Spleen (tissue), 11 donors: Measurements from ENCODE around the gene RBM23. TPM values are rescaled to one million over a fixed set of nuclear protein-coding genes. Genes with fewer than 3 reads are reported as not detected.

Experiments
- DNase-seq: peaks from one replicate; pipeline ENCODE4 v3.0.0-alpha.2; 2020
- H3K27ac ChIP-seq, 8 donors: fragments of 200-600 bp; sonication (generic) in 7 of 8; 1 replicate in 4 of 8; 2 replicates in 4 of 8; pipeline versions ENCODE4 v1.5.0 to v1.8.0; 2016 to 2021; ENCODE audit warnings: inconsistent platforms in 4 of 8, mild to moderate bottlenecking in 4 of 8, moderate library complexity in 1 of 8
- H3K27me3 ChIP-seq, 7 donors: fragments of 200-600 bp; sonication (generic) in 6 of 7; replicated peaks in 1 of 7; 1 replicate in 4 of 7; 2 replicates in 3 of 7; pipeline versions ENCODE4 v1.5.0 to v1.8.0; 2016 to 2021; ENCODE audit warnings: inconsistent platforms in 3 of 7, mild to moderate bottlenecking in 1 of 7
- H3K36me3 ChIP-seq, 6 donors: fragments of 200-600 bp; sonication (generic) in 5 of 6; 1 replicate in 4 of 6; 2 replicates in 2 of 6; pipeline versions ENCODE4 v1.5.0 to v1.8.0; 2016 to 2021; ENCODE audit warnings: inconsistent platforms in 2 of 6
- H3K4me1 ChIP-seq, 6 donors: fragments of 200-600 bp; sonication (generic) in 5 of 6; 1 replicate in 3 of 6; 2 replicates in 3 of 6; pipeline versions ENCODE4 v1.5.0 to v1.8.0; 2016 to 2021; ENCODE audit warnings: inconsistent platforms in 3 of 6
- H3K4me3 ChIP-seq, 8 donors: fragments of 200-600 bp; sonication (generic) in 7 of 8; 1 replicate in 4 of 8; 2 replicates in 4 of 8; pipeline versions ENCODE4 v1.5.0 to v1.8.0; 2016 to 2021; ENCODE audit warnings: inconsistent platforms in 4 of 8, mild to moderate bottlenecking in 4 of 8, moderate library complexity in 2 of 8
- H3K9me3 ChIP-seq, 8 donors: fragments of 200-600 bp; sonication (generic) in 7 of 8; 1 replicate in 4 of 8; 2 replicates in 4 of 8; pipeline versions ENCODE4 v1.5.0 to v1.8.0; 2016 to 2021; ENCODE audit warnings: inconsistent platforms in 4 of 8
- CTCF ChIP-seq, 11 experiments: fragments of 200-600 bp in 7 of 11; fragments of 450-650 bp in 4 of 11; sonication (generic) in 4 of 11; IDR thresholded peaks in 8 of 11; conservative IDR thresholded peaks in 3 of 11; 1 replicate in 7 of 11; 2 replicates in 4 of 11; pipeline versions ENCODE4 v1.4.0 to v1.8.0; 2016 to 2021; ENCODE audit warnings: antibody characterized with exemption in 11 of 11, inconsistent platforms in 4 of 11, mild to moderate bottlenecking in 1 of 11
- POLR2A ChIP-seq, 3 donors: fragments of 450-650 bp; IDR thresholded peaks; one replicate each; pipeline ENCODE4 v1.5.1; 2017; ENCODE audit warnings: antibody characterized with exemption in 3 of 3, mild to moderate bottlenecking in 1 of 3
- POLR2AphosphoS5 ChIP-seq, 3 donors: sonication (generic); formaldehyde crosslinking; IDR thresholded peaks; one replicate each; pipeline ENCODE4 v1.5.1; 2017; ENCODE audit warnings: antibody characterized with exemption in 3 of 3
- WGBS, 5 donors: extraction: QIAGEN DNeasy Blood & Tissue Kit in 3 of 5; methylation state at CpG; one replicate each; pipeline versions ENCODE4 v1.1.5 to v1.1.7; 2013 to 2018; 5-methylcytosine and 5-hydroxymethylcytosine counted together
- intact Hi-C: fragments of 100-400 bp; cut with DNase I; formaldehyde crosslinking; loops from one replicate; pipeline ENCODE4 v1.15.0; 2023; ENCODE audit warnings: low total_unique reads
- polyA plus RNA-seq, 3 donors: library from polyadenylated mRNA; stranded (reverse); fragments of 200-250 nt; gene quantifications; one replicate each; pipeline ENCODE4 v1.2.1, GENCODE V29; 2013
- total RNA-seq, 7 donors: library from RNA; depleted of rRNA in 3 of 7; stranded (reverse); fragments of >200 nt in 3 of 7; fragmentation: NEBNext Ultra II Directional in 4 of 7; extraction: Animal tissue kit (Norgen Biotek cat#: 25700) in 4 of 7; gene quantifications; one replicate each; pipeline versions ENCODE4 v1.1.0 to v1.2.1, GENCODE V29; 2016 to 2021
- donor health status: healthy with polysubstance abuse.
- donor health status: DM: no; HTN: no; CAD: no; lungs with moderate emphysema.
- donor health status: DM: no; HTN: no; CAD: no.
- donor health status: Bipolar disorder and iron deficiency.
- donor health status: healthy.
- donor health status: DM: no; HTN: no; CAD: no.
- donor health status: DM: yes; HTN: yes; CAD: no.

RBM23 gene
- total and polyA plus RNA-seq, 10 donors: 19.0 to 875 (median 93.2) TPM

GRCh38 chr14:22884738-22885523 lies 34.0 kb downstream of the RBM23 start:
- Histone ChIP-seq H3K27me3 (peaks cover 0 to 20% (median 0%) of the 10 kb centered on the region in 7 donors), H3K9me3 (no peaks in the 10 kb centered on the region), H3K4me3 (no peak overlapping the region), H3K27ac (no peak overlapping the region), H3K36me3 (peaks cover 0 to 11% (median 0%) of the 10 kb centered on the region in 6 donors), H3K4me1 (peaks cover 15 to 75% (median 45%) of the 10 kb centered on the region in 6 donors)
- peak in 1 of 3 donors; percentile 36 for TF ChIP-seq POLR2AphosphoS5 (IDR thresholded peaks at IDR 0.05)
- TF ChIP-seq POLR2A (IDR thresholded peaks at IDR 0.05): no peak
- intact Hi-C loops: no loop called here
- WGBS, 5 donors: 81 to 85% (median 84%) methylated on average over 8 to 11 of the region's 11 CpGs
- DNase-seq: no peak

GRCh38 chr14:22884076-22884737 lies 34.7 kb downstream of the RBM23 start:
- 80 to 86% (median 82%) methylated on average over 7 of the region's 7 CpGs for WGBS, 5 donors
- TF ChIP-seq POLR2AphosphoS5 (IDR thresholded peaks at IDR 0.05) (no peak), POLR2A (IDR thresholded peaks at IDR 0.05) (no peak), CTCF (IDR thresholded peaks at IDR 0.05 in 8 of 11, conservative IDR thresholded peaks at IDR 0.05 in 3 of 11) (no peak)
- Histone ChIP-seq H3K36me3 (peaks cover 0 to 18% (median 4%) of the 10 kb centered on the region in 6 donors), H3K9me3 (no peaks in the 10 kb centered on the region), H3K4me1 (peaks cover 15 to 70% (median 44%) of the 10 kb centered on the region in 6 donors), H3K27me3 (peaks cover 0 to 20% (median 0%) of the 10 kb centered on the region in 7 donors), H3K27ac (no peak overlapping the region), H3K4me3 (no peak overlapping the region)
- intact Hi-C loops: no loop called here
- DNase-seq: no peak

GRCh38 chr14:22883173-22883976 lies 35.6 kb downstream of the RBM23 start, which contains the start of gene REM2:
Gene REM2, plus strand, starts transcription at chr14:22883222. Its CDS starts 66 bp downstream, at chr14:22883288.
- 56 to 76% (median 66%) methylated on average over 14 to 15 of the region's 15 CpGs for whole genome bisulfite sequencing, 5 donors
- Histone ChIP-seq H3K27ac (no peak within 1 kb of the TSS), H3K27me3 (peaks cover 0 to 20% (median 0%) of the 10 kb centered on the region in 7 donors), H3K36me3 (peaks cover 0 to 27% (median 12%) of the 10 kb centered on the region in 6 donors), H3K4me3 (no peak within 1 kb of the TSS), H3K9me3 (no peaks in the 10 kb centered on the region), H3K4me1 (peaks cover 15 to 70% (median 38%) of the 10 kb centered on the region in 6 donors)
- DNase-seq: no peak
- TF ChIP-seq POLR2AphosphoS5 (IDR thresholded peaks at IDR 0.05) (peak in 1 of 3 donors; percentile 80), POLR2A (IDR thresholded peaks at IDR 0.05) (no peak), CTCF (IDR thresholded peaks at IDR 0.05 in 8 of 11, conservative IDR thresholded peaks at IDR 0.05 in 3 of 11) (no peak)
- intact Hi-C loops: no loop called here

- intact Hi-C loops: no loop called here
- Histone ChIP-seq H3K36me3 (peaks cover 0 to 34% (median 19%) of the 10 kb centered on the region in 6 donors), H3K4me3 (no peak overlapping the region), H3K9me3 (no peaks in the 10 kb centered on the region), H3K27me3 (peaks cover 0 to 20% (median 0%) of the 10 kb centered on the region in 7 donors), H3K4me1 (peaks cover 10 to 70% (median 32%) of the 10 kb centered on the region in 6 donors), H3K27ac (no peak overlapping the region)
- no peak for DNase-seq
- TF ChIP-seq CTCF (IDR thresholded peaks at IDR 0.05 in 8 of 11, conservative IDR thresholded peaks at IDR 0.05 in 3 of 11) (no peak), POLR2A (IDR thresholded peaks at IDR 0.05) (no peak), POLR2AphosphoS5 (IDR thresholded peaks at IDR 0.05) (peak in 1 of 3 donors; percentile 20)
- WGBS, 5 donors: 35 to 56% (median 47%) methylated on average over 6 of the region's 6 CpGs
Measured at GRCh38 chr14:22882529-22883172, 36.3 kb downstream of the RBM23 start.
